SK-N-SH treated with all-trans-retinoic acid at 6 μM for 48 hours (cell line): ENCODE data around the gene GPR155.

Source experiments
- ARNTL ChIP-seq: fragments of 450-650 bp; formaldehyde crosslinking; IDR thresholded peaks from 2 replicates; pipeline ENCODE4 v1.5.0; 2020; ENCODE audit warnings: low read depth, mild to moderate bottlenecking, moderate library complexity, borderline replicate concordance
- BACH2 ChIP-seq: fragments of 250-450 bp; sonication (Bioruptor Pico); IDR thresholded peaks from 2 replicates; pipeline ENCODE4 v1.9.0; 2021; ENCODE audit warnings: mild to moderate bottlenecking, borderline replicate concordance
- ISL1 ChIP-seq: fragments of 250-450 bp; sonication (Bioruptor Pico); IDR thresholded peaks from 2 replicates; pipeline ENCODE4 v2.1.2; 2022; ENCODE audit warnings: mild to moderate bottlenecking, moderate library complexity
- PPARA ChIP-seq: fragments of 250-450 bp; sonication (Bioruptor Pico); IDR thresholded peaks from 2 replicates; pipeline ENCODE4 v1.5.0; 2020; ENCODE audit warnings: mild to moderate bottlenecking, borderline replicate concordance
- RARB ChIP-seq: fragments of 250-450 bp; sonication (Bioruptor Pico); IDR thresholded peaks from 2 replicates; pipeline ENCODE4 v1.8.0; 2021; ENCODE audit warnings: mild to moderate bottlenecking, moderate library complexity
- TCF4 ChIP-seq: fragments of 250-450 bp; sonication (Bioruptor Pico); IDR thresholded peaks from 2 replicates; pipeline ENCODE4 v1.8.0; 2021; ENCODE audit warnings: mild to moderate bottlenecking, moderate library complexity, borderline replicate concordance
- ZC3H10 ChIP-seq: fragments of 250-450 bp; sonication (Bioruptor Pico); IDR thresholded peaks from 2 replicates; pipeline ENCODE4 v1.5.1; 2021; ENCODE audit warnings: mild to moderate bottlenecking, moderate library complexity
- ZFP3 ChIP-seq: fragments of 250-450 bp; sonication (Bioruptor Pico); IDR thresholded peaks from 2 replicates; pipeline ENCODE4 v1.5.0; 2020; ENCODE audit warnings: mild to moderate bottlenecking, moderate library complexity
- ZFP30 ChIP-seq: fragments of 450-650 bp; formaldehyde crosslinking; IDR thresholded peaks from 2 replicates; pipeline ENCODE4 v1.5.0; 2022; ENCODE audit warnings: mild to moderate bottlenecking, moderate library complexity
- ZNF565 ChIP-seq: fragments of 450-650 bp; formaldehyde crosslinking; conservative IDR thresholded peaks from 2 replicates; pipeline ENCODE4 v1.5.0; 2020; ENCODE audit warnings: low read depth, mild to moderate bottlenecking, moderate library complexity
- ZNF8 ChIP-seq: fragments of 450-650 bp; formaldehyde crosslinking; IDR thresholded peaks from 2 replicates; pipeline ENCODE4 v1.5.0; 2020; ENCODE audit warnings: mild to moderate bottlenecking, moderate library complexity
- TF ChIP-seq, protein P1 (sequence below): fragments of 250-450 bp; sonication (Bioruptor Pico); IDR thresholded peaks from 2 replicates; pipeline ENCODE4 v1.5.1; 2020; ENCODE audit warnings: low read depth, mild to moderate bottlenecking, moderate library complexity
- TF ChIP-seq, protein P2 (sequence below): fragments of 250-450 bp; sonication (Bioruptor Pico); IDR thresholded peaks from 2 replicates; pipeline ENCODE4 v1.5.1; 2021; ENCODE audit warnings: mild to moderate bottlenecking, moderate library complexity
- TF ChIP-seq, protein P3 (sequence below): fragments of 250-450 bp; sonication (Bioruptor Pico); IDR thresholded peaks from 2 replicates; pipeline ENCODE4 v1.8.0; 2020; ENCODE audit warnings: mild to moderate bottlenecking, moderate library complexity, borderline replicate concordance

DNA sequence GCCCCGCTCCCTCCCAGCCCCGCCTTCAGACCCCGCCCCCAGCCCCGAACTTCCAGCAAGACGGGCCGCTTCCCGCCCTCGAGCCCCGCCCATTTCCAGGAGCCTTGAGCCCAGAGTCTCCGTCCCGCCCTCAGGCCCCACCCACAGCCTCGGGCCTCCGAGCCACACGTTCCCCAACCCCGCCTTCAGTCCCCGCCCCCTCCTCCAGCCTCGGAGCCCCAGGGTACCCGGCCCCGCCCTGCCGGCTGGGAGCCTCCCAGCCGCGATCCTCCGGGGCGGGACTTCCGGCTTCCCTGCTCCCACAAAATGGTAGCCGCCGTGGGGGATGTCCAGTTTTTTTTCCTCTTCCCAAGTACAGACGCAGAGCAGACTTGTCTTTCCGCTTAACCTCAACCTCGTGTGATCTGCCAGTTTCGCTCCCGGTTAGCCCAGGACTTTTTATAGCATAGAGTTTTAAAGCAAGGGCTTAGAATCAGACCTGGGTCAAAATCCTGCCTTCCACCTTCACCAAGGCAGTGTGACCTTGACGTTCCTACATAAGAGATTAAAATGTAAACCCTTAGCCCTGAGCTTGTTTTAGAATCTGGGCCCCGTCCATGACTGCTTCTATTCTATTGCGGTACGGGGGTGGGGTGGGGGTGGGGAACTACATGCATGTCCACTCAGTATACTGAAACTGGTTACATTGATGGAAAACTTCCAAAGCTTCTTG lies 435 bp upstream of the GPR155 start:
- TF ChIP-seq, protein P1, sequence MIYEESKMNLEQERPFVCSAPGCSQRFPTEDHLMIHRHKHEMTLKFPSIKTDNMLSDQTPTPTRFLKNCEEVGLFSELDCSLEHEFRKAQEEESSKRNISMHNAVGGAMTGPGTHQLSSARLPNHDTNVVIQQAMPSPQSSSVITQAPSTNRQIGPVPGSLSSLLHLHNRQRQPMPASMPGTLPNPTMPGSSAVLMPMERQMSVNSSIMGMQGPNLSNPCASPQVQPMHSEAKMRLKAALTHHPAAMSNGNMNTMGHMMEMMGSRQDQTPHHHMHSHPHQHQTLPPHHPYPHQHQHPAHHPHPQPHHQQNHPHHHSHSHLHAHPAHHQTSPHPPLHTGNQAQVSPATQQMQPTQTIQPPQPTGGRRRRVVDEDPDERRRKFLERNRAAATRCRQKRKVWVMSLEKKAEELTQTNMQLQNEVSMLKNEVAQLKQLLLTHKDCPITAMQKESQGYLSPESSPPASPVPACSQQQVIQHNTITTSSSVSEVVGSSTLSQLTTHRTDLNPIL (CRISPR knock-in tag) = no peak
- TF ChIP-seq ISL1 (no peak), BACH2 (no peak), TCF4 (CRISPR knock-in tag) (no peak), ZNF565 (CRISPR knock-in tag) (0 out of 2 replicates have a peak, but pooled peaks have one; percentile 30), ZNF8 (CRISPR knock-in tag) (0 out of 2 replicates have a peak, but pooled peaks have one; percentile 32), ZFP30 (CRISPR knock-in tag) (0 out of 2 replicates have a peak, but pooled peaks have one; percentile 21), ARNTL (CRISPR knock-in tag) (no peak), PPARA (CRISPR knock-in tag) (0 out of 2 replicates have a peak, but pooled peaks have one; percentile 30), RARB (CRISPR knock-in tag) (no peak), ZFP3 (CRISPR knock-in tag) (peak; percentile 33; the same call in 1 of the 2 replicates), ZC3H10 (CRISPR knock-in tag) (no peak)
- TF ChIP-seq, protein P2, sequence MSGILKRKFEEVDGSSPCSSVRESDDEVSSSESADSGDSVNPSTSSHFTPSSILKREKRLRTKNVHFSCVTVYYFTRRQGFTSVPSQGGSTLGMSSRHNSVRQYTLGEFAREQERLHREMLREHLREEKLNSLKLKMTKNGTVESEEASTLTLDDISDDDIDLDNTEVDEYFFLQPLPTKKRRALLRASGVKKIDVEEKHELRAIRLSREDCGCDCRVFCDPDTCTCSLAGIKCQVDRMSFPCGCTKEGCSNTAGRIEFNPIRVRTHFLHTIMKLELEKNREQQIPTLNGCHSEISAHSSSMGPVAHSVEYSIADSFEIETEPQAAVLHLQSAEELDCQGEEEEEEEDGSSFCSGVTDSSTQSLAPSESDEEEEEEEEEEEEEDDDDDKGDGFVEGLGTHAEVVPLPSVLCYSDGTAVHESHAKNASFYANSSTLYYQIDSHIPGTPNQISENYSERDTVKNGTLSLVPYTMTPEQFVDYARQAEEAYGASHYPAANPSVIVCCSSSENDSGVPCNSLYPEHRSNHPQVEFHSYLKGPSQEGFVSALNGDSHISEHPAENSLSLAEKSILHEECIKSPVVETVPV = no peak
- TF ChIP-seq, protein P3, sequence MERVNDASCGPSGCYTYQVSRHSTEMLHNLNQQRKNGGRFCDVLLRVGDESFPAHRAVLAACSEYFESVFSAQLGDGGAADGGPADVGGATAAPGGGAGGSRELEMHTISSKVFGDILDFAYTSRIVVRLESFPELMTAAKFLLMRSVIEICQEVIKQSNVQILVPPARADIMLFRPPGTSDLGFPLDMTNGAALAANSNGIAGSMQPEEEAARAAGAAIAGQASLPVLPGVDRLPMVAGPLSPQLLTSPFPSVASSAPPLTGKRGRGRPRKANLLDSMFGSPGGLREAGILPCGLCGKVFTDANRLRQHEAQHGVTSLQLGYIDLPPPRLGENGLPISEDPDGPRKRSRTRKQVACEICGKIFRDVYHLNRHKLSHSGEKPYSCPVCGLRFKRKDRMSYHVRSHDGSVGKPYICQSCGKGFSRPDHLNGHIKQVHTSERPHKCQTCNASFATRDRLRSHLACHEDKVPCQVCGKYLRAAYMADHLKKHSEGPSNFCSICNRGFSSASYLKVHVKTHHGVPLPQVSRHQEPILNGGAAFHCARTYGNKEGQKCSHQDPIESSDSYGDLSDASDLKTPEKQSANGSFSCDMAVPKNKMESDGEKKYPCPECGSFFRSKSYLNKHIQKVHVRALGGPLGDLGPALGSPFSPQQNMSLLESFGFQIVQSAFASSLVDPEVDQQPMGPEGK (CRISPR knock-in tag) = no peak
